GM19438 (cell line): Measurements from ENCODE around the gene EDEM2.
A peak's percentile ranks its signal among the peaks of the same experiment; 100 is the strongest.
"Not testable (repeated sequence)": the region's sequence is repeated elsewhere in the genome, so short reads cannot be mapped to it uniquely, and the experiment has no call there.

ENCODE experiments used
- ATAC-seq: cut with Tn5 transposase; IDR thresholded peaks from one replicate; pipeline ENCODE4 v1.9.1; 2021; ENCODE audit warnings: low read depth; ENCODE audit not compliant: unreplicated experiment

EDEM2 gene

DNA sequence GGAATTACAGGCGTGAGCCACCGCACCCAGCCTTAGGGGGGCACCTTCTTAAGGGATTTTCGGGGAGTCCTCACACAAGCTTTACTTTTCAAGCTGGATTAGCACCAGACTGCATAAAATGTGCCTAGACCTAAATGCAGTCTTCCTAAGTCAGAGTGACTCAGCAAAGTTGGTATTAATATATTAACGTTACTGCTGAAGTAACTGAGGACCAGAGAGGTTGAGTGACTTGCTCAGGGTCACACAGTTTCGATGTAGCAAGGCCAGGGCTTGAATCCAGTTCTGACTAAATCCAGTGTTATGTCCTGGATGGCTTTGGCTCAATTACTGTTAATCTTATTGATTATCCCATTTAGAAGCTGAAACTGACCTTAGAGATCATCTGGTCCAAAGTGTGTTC, 13.4 kb downstream of the EDEM2 start:
- no peak for ATAC-seq

DNA sequence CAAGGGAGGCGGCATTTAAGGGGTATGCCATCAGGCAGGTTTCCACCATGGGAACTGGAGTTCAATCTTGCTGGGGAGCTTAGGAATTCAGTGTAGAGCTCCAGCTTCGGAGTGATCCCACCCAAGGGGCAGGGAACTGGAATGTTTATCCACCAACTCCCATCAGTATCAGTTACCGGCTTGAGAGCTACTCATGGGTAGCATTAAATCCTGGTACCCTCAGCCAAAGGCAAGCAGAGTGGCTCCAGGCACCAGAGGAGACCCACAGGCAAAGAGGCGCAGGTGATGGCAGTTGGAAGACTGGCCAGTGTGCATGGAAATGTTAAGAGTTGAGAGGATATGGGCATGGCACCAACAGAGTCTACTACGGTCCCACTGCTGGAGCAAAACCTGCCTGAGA, 14.1 kb downstream of the EDEM2 start:
- ATAC-seq, result no peak

- no peak for ATAC-seq
Observed at GRCh38 chr20:35131934-35132333, 15.2 kb downstream of the EDEM2 start.

DNA sequence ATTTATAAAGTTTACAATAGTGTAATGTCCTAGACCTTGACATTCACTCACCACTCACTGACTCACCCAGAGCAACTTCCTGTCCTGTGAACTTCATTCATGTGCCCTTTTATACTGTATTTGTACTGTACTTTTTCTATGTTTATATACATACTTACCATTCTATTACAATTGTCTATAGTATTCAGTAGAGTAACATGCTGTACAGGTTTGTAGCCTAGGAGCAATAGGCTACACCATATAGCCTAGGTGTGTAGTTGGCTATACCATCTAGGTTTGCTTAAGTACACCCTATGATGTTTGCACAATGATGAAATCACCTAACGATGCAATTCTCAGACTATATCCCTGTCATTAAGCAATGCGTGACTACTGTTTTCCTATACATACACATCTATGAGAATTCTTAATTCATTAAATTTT, 17.5 kb downstream of the EDEM2 start:
- no peak for ATAC-seq

GRCh38 chr20:35125753-35126152, 21.4 kb downstream of the EDEM2 start:
- ATAC-seq, result no peak

DNA sequence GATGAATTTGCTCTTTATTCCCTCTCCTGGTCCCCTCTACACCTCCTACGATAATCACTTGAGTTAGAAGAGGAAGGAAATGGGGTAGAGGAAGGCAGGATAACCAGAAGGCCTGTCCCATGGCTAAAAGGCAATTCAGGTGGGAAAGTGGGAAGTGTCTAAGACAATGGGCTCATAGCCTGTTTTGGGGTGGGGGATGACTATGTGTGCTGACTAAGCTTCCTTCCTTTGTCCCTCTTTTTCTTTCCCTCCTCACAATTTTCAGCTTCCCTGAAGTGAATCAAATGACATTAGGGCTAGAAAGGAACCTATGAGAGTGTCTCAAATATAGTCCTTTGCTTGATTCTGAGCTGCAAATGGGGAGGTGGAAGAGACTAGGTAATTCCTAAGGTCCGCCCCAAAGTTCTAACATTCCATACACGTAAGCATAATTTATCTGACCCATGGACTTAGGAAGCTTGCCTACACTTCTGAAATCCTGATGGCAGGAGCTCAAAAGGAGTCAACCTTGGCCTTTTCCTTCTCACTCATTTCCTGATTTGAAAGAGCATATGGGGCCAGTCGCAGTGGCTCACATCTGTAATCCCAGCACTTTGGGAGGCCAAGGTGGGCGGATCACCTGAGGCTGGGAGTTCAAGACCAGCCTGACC, 24.3 kb downstream of the EDEM2 start:
- ATAC-seq, result no peak

DNA sequence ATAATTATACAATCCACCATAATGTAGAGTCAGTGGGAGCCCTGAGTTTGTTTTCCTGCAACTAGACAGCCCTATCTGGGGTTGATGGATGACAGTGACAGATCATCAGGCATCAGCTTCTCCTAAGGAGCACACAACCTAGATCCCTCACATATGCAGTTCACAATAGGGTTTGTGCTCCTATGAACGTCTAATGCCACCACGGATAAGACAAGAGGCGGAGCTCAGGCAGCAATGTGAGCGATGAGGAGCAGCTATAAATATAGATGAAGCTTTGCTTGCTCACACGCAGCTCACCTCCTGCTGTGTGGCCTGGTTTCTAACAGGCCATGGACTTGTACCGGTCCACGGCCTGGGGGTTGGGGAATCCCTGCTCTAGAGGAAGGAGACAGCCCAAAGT, 25.9 kb downstream of the EDEM2 start:
- no peak for ATAC-seq

DNA sequence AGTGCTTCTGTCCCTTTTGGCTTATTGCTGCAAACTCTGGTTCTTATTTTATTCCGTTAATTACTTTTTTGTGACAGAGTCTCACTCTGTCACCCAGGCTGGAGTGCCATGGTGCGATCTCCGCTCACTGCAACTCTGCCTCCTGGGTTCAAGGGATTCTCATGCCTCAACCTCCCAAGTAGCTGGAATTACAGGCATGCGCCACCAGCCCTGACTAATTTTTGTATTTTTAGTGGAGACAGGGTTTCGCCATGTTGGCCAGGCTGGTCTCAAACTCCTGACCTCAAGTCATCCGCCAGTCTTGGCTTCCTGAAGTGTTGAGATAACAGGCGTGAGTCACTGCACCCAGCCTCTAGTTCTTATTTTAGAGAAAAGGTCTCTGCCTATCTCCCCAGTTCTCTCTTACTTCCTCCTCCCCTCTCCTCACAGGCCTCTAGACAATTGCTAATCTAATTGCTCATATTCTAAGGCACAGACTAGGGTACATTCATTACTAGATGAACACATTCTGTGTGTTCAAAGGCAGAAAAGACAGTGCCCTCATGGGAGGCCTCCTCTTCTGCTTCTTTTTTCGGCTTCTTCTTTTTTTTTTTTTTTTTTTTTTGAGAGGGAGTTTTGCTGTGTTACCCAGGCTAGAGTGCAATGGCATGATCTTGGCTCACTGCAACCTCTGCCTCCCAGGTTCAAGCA, 27.0 kb downstream of the EDEM2 start:
- no peak for ATAC-seq

DNA sequence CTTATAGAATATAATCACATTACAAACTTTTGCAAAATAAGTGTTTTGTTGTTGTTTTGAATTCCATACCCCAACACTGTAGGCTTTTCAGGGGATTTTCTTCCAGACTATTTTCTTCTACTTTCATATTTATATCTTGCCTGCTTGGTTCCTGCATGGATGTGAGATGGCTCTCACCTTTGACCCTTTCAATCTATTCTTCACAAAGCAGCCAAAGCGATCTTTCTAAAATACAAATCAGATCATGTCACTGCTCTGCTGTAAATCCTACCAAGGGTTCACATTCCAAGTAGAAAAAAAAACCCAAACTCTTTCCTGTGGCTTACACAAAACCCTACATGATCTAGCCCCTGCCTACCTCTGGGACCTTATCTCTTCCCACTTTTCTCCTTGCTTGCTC, 29.5 kb downstream of the EDEM2 start:
- no peak for ATAC-seq

- ATAC-seq, result no peak
Observed at GRCh38 chr20:35117196-35117595, 29.9 kb downstream of the EDEM2 start.

- no peak for ATAC-seq
Observed at GRCh38 chr20:35116258-35116657, 30.9 kb downstream of the EDEM2 start.

DNA sequence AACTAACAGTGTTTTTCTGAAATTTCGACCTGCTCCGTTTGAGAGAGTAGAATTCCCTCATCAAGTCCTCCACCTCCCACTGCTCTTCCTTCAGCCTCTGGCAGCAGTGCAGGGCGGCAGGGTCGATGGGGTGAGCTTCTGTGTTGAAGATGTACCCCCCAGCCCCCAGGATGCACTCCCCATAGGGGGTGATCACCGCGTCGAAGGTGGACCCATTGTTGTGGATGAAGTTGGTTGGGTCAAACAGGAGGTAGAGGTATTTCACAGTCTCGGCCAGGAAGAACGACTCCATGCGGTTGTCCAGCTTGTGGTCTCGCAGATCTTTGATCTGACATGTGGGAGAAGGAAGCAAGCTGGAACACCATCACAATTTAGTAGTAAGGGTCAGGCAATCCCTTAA, 31.5 kb downstream of the EDEM2 start:
- no peak for ATAC-seq

GRCh38 chr20:35112276-35112675, 34.9 kb downstream of the EDEM2 start:
- ATAC-seq, result not testable (repeated sequence)

DNA sequence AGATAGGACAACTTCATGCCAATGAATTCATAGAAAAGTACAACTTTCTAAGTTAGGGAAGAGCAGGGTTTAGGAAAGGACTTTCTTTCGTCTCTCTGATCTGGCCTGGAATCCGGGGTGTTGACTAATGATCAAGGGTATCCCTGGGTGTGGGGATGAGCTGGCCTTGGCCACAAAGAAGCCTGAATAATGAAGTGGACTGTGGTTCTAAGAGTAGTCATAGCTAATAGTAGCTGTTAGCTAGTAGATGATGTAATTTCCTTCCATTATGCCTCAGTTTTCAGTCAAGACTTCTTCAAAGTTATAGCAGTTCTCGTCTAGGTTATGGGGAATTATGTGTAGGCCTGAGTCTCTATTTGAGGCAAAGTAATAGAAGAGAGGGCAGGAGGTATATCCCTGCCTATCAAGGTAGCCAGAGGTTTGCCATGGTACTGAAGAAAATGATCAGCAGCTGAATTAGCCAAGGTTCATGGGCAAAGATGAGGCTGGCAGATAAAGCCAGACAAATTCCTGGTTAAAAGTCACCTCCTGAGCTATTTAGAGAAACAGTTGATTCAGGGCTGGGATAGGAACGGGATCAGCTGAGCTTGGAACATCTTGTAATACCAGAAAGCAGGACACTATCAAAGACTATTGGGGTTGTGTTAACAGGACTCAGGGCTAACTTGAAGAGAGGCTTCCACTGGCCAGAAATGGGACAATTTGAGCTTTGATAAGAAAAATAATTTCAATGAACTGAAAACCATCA, 35.8 kb downstream of the EDEM2 start:
- no peak for ATAC-seq

- ATAC-seq, result no peak
Observed at GRCh38 chr20:35108921-35109320, 38.2 kb downstream of the EDEM2 start.

DNA sequence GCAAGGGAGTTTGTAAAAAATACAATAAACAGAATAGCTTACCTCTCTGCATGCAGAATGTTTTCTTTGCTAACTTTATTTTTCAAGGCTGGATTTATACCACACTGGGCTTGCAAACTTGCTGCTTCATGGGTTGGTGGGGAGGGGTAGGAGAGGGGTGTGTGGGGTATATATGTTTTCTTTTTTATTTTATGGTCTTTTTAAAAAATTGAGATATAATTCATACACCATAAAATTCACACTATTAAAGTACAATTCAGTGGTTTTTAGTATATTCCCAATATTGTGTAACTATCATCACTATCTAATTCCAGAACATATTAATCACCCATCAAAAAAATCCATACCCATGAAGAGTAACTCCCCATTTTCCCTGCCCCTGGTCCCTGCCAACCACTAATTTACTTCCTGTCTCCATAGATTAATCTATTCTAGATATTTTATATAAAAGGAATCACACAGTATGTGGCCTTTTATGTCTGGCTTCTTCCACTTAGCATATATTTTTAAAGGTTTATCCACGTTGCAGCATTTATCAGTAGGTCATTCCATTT, 40.2 kb downstream of the EDEM2 start:
- ATAC-seq, result no peak

DNA sequence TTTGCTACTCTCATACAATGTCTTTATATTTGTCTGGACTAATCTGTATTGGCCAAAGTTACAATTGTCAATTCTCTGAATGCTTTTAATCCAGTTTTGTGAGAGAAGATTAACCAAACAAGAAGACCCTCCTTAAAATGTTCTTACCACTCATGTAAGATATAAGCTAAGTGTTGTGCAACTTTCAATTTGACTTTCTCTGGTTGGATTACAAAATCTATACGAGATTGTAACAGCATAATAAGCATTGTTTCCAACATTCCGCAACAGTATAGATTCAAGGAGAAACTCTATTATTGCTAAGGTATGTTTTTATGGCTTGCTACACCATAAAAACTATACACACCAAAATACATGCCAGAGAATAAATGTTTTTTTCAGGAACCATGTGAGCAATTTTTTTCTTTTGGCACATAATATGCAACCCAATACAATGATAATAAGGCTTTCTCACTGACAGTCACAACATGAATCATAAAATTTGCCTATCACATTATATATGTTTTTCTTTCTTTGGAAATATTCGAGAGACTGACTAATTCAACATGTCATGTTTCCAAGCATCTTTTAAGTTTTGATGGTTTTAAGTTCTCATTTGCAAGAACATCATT, 42.3 kb downstream of the EDEM2 start:
- ATAC-seq, result no peak

DNA sequence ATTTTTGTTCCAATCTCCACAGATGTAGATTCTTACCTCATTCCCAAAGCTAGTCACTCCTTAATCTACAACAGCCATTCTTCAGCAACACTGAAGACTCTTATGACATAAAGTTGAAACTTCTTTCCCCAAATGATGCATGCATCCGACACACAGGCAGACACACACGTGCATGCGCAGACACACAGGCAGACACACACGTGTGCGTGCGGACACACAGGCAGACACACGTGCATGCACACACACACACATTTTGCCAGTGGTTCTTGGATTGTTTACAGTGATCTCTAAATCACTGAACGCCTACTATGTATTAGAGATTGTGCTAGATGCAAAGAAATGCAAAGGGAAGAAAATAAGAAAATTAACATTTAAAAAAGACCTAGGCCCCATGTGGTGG, 45.5 kb downstream of the EDEM2 start:
- no peak for ATAC-seq

DNA sequence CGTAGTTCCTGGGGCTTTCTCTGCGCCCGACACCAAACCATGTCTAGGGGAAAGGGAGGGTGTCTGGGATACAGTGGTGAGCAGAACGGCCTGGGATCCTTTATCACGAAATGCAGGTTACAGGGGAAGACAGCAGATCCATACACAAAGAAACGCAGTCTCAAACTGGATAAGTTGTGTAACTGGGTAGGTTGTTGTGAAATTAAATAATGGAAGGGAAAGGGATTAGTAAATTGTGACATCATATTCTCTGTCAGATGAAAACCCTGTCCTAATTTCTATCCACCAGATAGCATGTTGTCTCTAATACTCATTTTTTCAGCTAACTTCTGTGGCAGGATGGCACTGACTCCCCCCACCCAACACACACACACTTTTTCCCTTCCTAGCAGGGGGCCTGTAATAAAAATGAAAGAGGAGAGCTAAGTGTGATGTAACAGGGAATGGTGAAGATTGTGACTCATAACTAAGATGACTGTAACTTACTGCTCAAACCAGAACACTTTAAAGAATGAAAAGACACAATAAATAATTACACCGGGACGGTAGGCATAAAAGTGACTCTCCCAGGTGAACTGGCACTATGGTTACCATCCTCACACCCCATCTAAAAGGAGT, 53.8 kb downstream of the EDEM2 start:
- no peak for ATAC-seq

DNA sequence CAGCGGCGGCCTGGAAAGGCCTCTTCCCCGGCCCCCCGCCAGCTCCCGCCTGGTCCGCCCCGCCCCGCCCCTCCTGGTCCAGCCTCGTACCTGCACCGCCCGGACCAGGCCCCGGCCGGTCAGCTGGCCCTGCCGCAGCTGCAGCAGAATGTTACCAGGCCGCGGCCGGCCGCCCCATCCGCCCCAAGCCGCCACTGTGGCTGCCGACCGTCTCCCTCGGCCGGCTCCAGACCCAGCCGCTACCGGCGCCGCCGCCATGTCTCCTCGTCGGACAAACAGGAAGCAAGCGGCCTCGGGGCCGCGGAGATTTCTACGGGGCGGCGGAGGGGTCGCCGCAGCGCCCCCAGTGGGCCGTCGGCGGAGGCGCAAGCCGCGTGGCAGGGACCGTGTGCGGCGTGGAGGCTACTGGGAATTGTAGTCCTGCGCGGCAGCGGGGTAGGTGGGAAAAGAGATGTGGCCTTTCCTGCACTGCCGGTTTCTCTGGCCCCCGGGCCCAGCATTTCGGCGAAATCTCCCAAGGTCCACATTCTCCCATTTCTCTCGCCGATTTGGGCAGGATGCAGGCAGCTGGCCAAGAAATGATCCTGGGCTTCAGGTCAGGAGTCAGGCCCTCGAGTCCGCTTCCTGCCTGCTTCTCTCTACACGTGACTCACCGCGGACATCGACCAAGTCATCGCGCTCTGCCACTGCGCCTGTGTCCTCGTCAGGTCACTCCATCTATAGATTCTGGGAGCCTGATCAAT, 54.4 kb downstream of the EDEM2 start, which contains the start of gene TRPC4AP:
TRPC4AP (minus strand) TSS at position 284 of the 743 bp plus-strand sequence; CDS start at position 258, 26 bp downstream.
- ATAC-seq, result peak; percentile 94
